Type B pancreatic cell (in vitro differentiated cells): ENCODE measurements around the gene KLRC3. TPM values are rescaled to one million over a fixed set of nuclear protein-coding genes. Genes with fewer than 3 reads are reported as not detected.
"Not testable (repeated sequence)": the region's sequence is repeated elsewhere in the genome, so short reads cannot be mapped to it uniquely, and the experiment has no call there.

ENCODE experiments used
- DNase-seq: peaks from one replicate; pipeline ENCODE4 v3.0.0; 2021; ENCODE audit warnings: mixed read lengths; ENCODE audit not compliant: unreplicated experiment; ENCODE audit errors: extremely low spot score
- H3K27ac Mint-ChIP-seq: 2 replicates; pipeline ENCODE4 v1.8.0; 2021; ENCODE audit warnings: mild to moderate bottlenecking, mixed read lengths
- H3K27me3 Mint-ChIP-seq: 2 replicates; pipeline ENCODE4 v1.8.0; 2021; ENCODE audit warnings: mixed read lengths
- H3K36me3 Mint-ChIP-seq: 2 replicates; pipeline ENCODE4 v1.8.0; 2021; ENCODE audit warnings: mixed read lengths
- H3K4me1 Mint-ChIP-seq: one replicate; pipeline ENCODE4 v1.8.0; 2021; ENCODE audit warnings: mixed read lengths; ENCODE audit not compliant: unreplicated experiment
- H3K4me3 Mint-ChIP-seq: 2 replicates; pipeline ENCODE4 v1.8.0; 2021; ENCODE audit warnings: mild to moderate bottlenecking, mixed read lengths
- H3K9me3 Mint-ChIP-seq: 2 replicates; pipeline ENCODE4 v1.8.0; 2021; ENCODE audit warnings: mixed read lengths
- CTCF ChIP-seq: fragments of 200-600 bp; sonication (generic); conservative IDR thresholded peaks from 2 replicates; pipeline ENCODE4 v1.5.0; 2021; ENCODE audit warnings: antibody characterized with exemption, mild to moderate bottlenecking
- total RNA-seq: library from RNA; stranded (reverse); gene quantifications from 2 replicates; pipeline ENCODE4 v1.2.1, GENCODE V29; 2021; ENCODE audit warnings: low replicate concordance

KLRC3 gene
- total RNA-seq, 1 donor from 2014 or later, result not detected

DNA sequence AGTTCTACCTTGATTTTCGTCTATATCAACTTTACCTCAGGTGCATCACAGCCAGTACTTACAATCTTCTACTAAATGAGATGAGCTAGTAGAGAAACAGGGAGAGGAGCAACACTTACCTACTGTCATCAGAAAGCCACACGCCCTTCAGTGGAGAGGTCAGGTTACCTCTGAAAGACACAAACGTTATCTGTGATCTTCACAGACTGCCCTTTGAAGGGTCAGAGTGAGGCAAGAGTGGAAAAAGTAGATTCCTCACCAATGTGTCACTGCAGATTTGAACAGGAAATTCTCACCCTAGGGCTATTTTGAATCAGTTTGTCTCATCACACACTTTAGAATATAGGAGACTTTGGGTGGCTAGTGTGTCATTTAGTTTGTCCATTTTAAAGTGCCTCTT lies 1.8 kb upstream of the KLRC3 start:
- not testable (repeated sequence) for H3K27me3 Mint-ChIP-seq, DNase-seq, H3K4me1 Mint-ChIP-seq, H3K4me3 Mint-ChIP-seq, H3K9me3 Mint-ChIP-seq, H3K36me3 Mint-ChIP-seq, H3K27ac Mint-ChIP-seq

DNA sequence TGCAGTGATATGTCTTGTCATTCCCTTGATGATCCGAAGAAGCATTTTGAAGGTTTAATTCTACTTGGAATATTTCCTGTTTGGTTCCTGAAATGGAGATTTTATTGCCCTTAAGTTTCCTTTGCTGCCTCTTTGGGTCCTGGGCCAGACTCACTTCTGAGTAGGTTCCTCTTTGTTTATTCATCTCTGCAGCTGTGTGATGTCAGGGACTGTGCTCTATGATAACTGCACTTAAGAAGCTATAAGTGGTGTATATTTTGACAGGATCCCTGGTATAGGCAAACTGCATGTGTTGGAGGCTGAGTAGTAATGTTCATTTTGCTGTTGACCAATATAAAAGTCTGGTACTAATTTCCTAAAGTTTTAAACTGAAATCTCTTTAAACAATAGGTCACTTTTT lies 11.0 kb downstream of the KLRC3 start, which contains the start of gene KLRC4:
Gene KLRC4 (minus strand): TSS at position 366 of the 400 bp plus-strand sequence. CDS start 182 bp downstream, at position 184.
- no peak for TF ChIP-seq CTCF
- no peak within 1 kb of the TSS for H3K27ac Mint-ChIP-seq
- H3K27me3 Mint-ChIP-seq, result no peaks in the 10 kb centered on the region
- H3K4me1 Mint-ChIP-seq, result no peaks in the 10 kb centered on the region
- no peak within 1 kb of the TSS for H3K4me3 Mint-ChIP-seq
- no peaks in the 10 kb centered on the region for H3K9me3 Mint-ChIP-seq
- H3K36me3 Mint-ChIP-seq, result no peaks in the 10 kb centered on the region
- DNase-seq, result no peak

GRCh38 chr12:10408842-10409241 lies 11.6 kb downstream of the KLRC3 start:
- TF ChIP-seq CTCF, result no peak
- no peak overlapping the region for H3K27ac Mint-ChIP-seq
- H3K4me1 Mint-ChIP-seq, result no peaks in the 10 kb centered on the region
- H3K36me3 Mint-ChIP-seq, result no peaks in the 10 kb centered on the region
- DNase-seq, result no peak
- no peak overlapping the region for H3K4me3 Mint-ChIP-seq
- no peaks in the 10 kb centered on the region for H3K9me3 Mint-ChIP-seq
- no peaks in the 10 kb centered on the region for H3K27me3 Mint-ChIP-seq

DNA sequence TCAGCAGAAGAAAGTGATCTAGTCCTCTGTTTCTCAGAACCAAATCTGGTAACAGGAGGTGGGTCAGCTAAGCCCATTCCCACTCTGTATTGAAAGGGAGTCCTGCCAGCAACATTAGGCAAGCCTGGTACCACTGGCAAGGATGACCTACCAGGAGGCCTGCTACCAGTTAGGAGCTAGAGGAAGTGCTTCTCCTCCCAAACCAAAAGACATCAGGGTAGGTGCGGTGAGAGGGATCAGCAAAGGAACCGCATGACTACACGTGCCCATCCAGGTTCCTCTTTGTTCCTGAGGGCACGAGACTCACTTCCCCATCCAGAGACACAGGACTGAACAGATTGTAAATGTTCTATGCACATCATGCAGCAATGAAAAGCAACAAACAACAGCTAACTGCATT lies 13.7 kb downstream of the KLRC3 start:
- no peak overlapping the region for H3K27ac Mint-ChIP-seq
- TF ChIP-seq CTCF, result no peak
- no peaks in the 10 kb centered on the region for H3K4me1 Mint-ChIP-seq
- no peak for DNase-seq
- no peak overlapping the region for H3K4me3 Mint-ChIP-seq
- no peaks in the 10 kb centered on the region for H3K27me3 Mint-ChIP-seq
- no peaks in the 10 kb centered on the region for H3K36me3 Mint-ChIP-seq
- H3K9me3 Mint-ChIP-seq, result no peaks in the 10 kb centered on the region

- Mint-ChIP-seq H3K9me3 (no peaks in the 10 kb centered on the region), H3K27ac (no peak overlapping the region), H3K36me3 (no peaks in the 10 kb centered on the region), H3K4me1 (no peaks in the 10 kb centered on the region), H3K4me3 (no peak overlapping the region), H3K27me3 (no peaks in the 10 kb centered on the region)
- TF ChIP-seq CTCF, result no peak
- no peak for DNase-seq
These were observed 15.1 kb downstream of the KLRC3 start for GRCh38 chr12:10405294-10405693.

DNA sequence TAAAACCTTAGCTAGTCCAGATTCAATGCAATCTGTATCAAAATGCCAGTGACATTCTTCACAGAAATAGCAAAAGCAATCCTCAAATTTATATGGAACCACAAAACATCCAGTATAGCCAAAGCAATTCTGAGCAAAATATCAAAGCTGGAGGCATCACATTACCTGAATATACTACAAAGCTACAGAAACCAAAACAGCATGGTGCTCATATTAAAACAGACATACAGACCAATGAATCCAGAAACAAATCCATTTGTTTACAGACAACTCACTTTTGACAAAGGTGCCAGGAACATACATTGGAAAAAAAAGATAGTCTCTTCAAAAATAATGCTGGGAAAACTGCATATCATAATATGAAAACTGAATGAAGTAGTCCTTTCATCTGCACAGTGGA lies 15.6 kb downstream of the KLRC3 start:
- Mint-ChIP-seq H3K9me3 (no peaks in the 10 kb centered on the region), H3K4me1 (no peaks in the 10 kb centered on the region), H3K27ac (no peak overlapping the region), H3K36me3 (no peaks in the 10 kb centered on the region), H3K27me3 (no peaks in the 10 kb centered on the region), H3K4me3 (no peak overlapping the region)
- DNase-seq, result no peak
- no peak for TF ChIP-seq CTCF
